Activated naive CD8-positive, alpha-beta T cell treated with anti-CD3 and anti-CD28 coated beads for 36 hours (primary cell): Measurements from ENCODE around the gene EXD2. TPM values are rescaled to one million over a fixed set of nuclear protein-coding genes. Genes with fewer than 3 reads are reported as not detected.
A peak's percentile ranks its signal among the peaks of the same experiment; 100 is the strongest.
"Not testable (repeated sequence)": the region's sequence is repeated elsewhere in the genome, so short reads cannot be mapped to it uniquely, and the experiment has no call there.

Experiments
- DNase-seq: peaks from one replicate; pipeline ENCODE4 v3.0.0; 2021
- H3K27ac Mint-ChIP-seq: one replicate; pipeline ENCODE4 v1.8.0; 2022; ENCODE audit warnings: mild to moderate bottlenecking, moderate library complexity, mixed read lengths
- H3K27me3 Mint-ChIP-seq: one replicate; pipeline ENCODE4 v1.8.0; 2022; ENCODE audit warnings: mild to moderate bottlenecking, mixed read lengths
- H3K36me3 Mint-ChIP-seq: one replicate; pipeline ENCODE4 v1.8.0; 2021; ENCODE audit warnings: mild to moderate bottlenecking, mixed read lengths
- H3K4me1 Mint-ChIP-seq: one replicate; pipeline ENCODE4 v1.8.0; 2021; ENCODE audit warnings: mixed read lengths
- H3K4me3 Mint-ChIP-seq: one replicate; pipeline ENCODE4 v1.8.0; 2022; ENCODE audit warnings: mild to moderate bottlenecking, moderate library complexity, mixed read lengths
- H3K9me3 Mint-ChIP-seq: one replicate; pipeline ENCODE4 v1.8.0; 2022; ENCODE audit warnings: mixed read lengths
- total RNA-seq, 2 experiments: library from RNA; stranded (reverse); gene quantifications; one replicate each; pipeline ENCODE4 v1.2.3, GENCODE V29; 2021

Gene EXD2
- total RNA-seq, 2 experiments from 2014 or later = 12.0 to 13.0 TPM

DNA sequence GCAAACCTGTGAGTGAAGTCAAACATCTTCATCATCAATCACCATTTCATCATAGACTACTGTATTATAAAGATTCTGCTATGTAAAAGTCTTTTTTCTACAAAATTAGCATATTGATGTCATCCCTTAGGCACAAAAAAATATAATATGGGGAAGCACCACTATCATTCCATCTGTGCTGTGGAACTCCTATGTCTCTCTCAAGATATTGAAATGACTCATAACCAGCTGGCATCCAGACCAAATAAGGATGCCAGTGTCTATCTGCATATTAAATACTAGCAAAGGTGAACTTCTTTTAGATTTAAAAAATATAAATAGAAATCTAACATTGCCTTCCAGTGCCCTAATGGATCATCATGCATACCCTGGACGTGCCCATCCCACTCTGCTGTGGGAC is 20.5 kb upstream of the EXD2 start:
- Mint-ChIP-seq H3K36me3 (no peaks in the 10 kb centered on the region), H3K4me1 (no peaks in the 10 kb centered on the region), H3K27ac (no peak overlapping the region), H3K27me3 (peaks cover 3% of the 10 kb centered on the region), H3K4me3 (no peak overlapping the region), H3K9me3 (no peaks in the 10 kb centered on the region)
- no peak for DNase-seq

DNA sequence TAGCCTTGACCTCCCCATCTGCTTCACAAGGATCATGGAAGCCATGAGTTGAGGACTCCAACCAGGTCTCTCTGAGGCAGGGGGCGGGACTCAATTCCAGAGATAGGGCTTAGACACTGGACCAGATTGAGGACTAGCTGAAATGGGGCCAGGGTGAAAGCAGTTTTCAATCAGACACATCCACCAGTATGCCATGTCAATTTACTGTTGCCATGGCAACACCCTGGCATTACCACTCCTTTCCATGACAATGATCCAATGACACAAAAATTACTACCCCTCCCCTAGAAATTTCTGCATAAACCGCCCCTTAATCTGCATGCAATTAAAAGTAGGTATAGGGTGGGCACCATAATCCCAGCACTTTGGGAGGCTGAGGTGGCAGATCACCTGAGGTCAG is 19.7 kb upstream of the EXD2 start:
- H3K4me3 Mint-ChIP-seq = no peak overlapping the region
- H3K9me3 Mint-ChIP-seq = no peaks in the 10 kb centered on the region
- no peaks in the 10 kb centered on the region for H3K4me1 Mint-ChIP-seq
- H3K36me3 Mint-ChIP-seq = no peaks in the 10 kb centered on the region
- peaks cover 3% of the 10 kb centered on the region for H3K27me3 Mint-ChIP-seq
- DNase-seq = no peak
- no peak overlapping the region for H3K27ac Mint-ChIP-seq

DNA sequence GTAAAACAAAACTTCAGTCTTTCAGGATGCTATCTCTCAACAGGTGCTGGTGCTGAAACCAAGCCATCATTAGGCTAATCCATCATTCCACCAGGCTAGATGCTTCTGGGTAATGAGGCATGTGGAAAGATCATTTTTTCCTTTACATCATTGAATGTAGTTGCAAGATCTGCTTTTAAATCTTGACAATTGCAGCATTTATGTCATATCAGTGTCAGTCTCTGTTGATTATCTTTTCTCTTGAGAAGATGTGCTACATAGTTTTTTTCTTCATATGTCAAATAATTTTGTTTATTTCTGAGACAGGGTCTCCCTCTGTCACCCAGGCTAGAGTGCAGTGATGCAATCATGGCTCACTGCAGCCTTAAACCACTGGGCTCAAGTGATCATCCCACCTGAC is 16.2 kb upstream of the EXD2 start:
- Mint-ChIP-seq H3K27me3 (peaks cover 3% of the 10 kb centered on the region), H3K27ac (no peak overlapping the region), H3K36me3 (no peaks in the 10 kb centered on the region), H3K4me1 (no peaks in the 10 kb centered on the region), H3K4me3 (no peak overlapping the region), H3K9me3 (no peaks in the 10 kb centered on the region)
- DNase-seq = no peak

DNA sequence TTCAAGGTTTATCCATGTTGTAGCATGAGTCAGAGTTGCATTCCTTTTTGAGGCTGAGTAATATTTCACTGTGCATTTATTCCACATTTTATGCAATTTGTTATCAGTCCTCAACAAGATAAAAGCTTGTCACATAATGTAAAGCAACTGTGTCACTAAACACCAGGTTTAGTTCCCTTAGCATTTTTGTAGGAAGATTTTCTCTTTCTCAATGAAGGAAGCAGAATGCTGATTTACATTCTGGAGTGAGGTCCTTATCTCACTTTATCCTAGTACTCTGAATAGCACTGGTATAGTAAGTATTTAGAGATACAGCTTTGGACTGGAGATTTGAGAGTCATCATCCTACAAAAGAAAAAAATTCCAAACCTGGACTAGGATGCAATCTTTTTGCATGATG is 9.8 kb upstream of the EXD2 start:
- Mint-ChIP-seq H3K27ac (no peak overlapping the region), H3K9me3 (no peaks in the 10 kb centered on the region), H3K4me1 (no peaks in the 10 kb centered on the region), H3K36me3 (no peaks in the 10 kb centered on the region), H3K27me3 (no peaks in the 10 kb centered on the region), H3K4me3 (no peak overlapping the region)
- no peak for DNase-seq

DNA sequence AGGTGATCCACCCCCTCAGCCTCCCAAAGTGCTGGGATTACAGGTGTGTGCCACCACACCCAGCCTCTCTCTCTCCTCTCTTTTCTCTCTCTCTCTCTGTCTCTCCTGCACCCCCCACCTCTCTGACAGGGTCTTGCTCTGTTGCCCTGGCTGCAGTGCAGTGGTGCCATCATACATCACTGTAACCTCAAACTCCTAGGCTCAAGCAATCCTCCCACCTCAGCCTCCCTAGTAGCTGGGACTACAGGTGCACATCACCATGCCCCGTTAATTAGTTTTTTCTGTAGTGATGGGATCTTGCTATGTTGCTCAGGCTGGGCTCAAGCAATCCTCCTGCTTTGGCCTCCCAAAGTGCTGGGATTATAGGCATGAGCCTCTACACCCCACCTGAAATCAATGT is 8.7 kb upstream of the EXD2 start:
- not testable (repeated sequence) for DNase-seq, H3K9me3 Mint-ChIP-seq, H3K4me3 Mint-ChIP-seq, H3K4me1 Mint-ChIP-seq, H3K27ac Mint-ChIP-seq, H3K27me3 Mint-ChIP-seq, H3K36me3 Mint-ChIP-seq

GRCh38 chr14:69183735-69184134 is 7.6 kb upstream of the EXD2 start:
- H3K27ac Mint-ChIP-seq = no peak overlapping the region
- H3K4me3 Mint-ChIP-seq = no peak overlapping the region
- no peaks in the 10 kb centered on the region for H3K36me3 Mint-ChIP-seq
- H3K27me3 Mint-ChIP-seq = no peaks in the 10 kb centered on the region
- no peaks in the 10 kb centered on the region for H3K9me3 Mint-ChIP-seq
- no peaks in the 10 kb centered on the region for H3K4me1 Mint-ChIP-seq
- DNase-seq = no peak

GRCh38 chr14:69190191-69190590 is 1.1 kb upstream of the EXD2 start:
- Mint-ChIP-seq H3K36me3 (no peaks in the 10 kb centered on the region), H3K4me3 (peak overlapping the region; percentile 2), H3K27me3 (no peaks in the 10 kb centered on the region), H3K9me3 (no peaks in the 10 kb centered on the region), H3K27ac (no peak overlapping the region), H3K4me1 (peaks cover 27% of the 10 kb centered on the region)
- DNase-seq = no peak

GRCh38 chr14:69193721-69194120 is 2.4 kb downstream of the EXD2 start:
- no peak for DNase-seq
- H3K4me3 Mint-ChIP-seq = peak overlapping the region; percentile 2
- no peaks in the 10 kb centered on the region for H3K27me3 Mint-ChIP-seq
- no peaks in the 10 kb centered on the region for H3K9me3 Mint-ChIP-seq
- peaks cover 30% of the 10 kb centered on the region for H3K4me1 Mint-ChIP-seq
- no peak overlapping the region for H3K27ac Mint-ChIP-seq
- H3K36me3 Mint-ChIP-seq = peaks cover 3% of the 10 kb centered on the region

- H3K4me3 Mint-ChIP-seq = no peak overlapping the region
- H3K9me3 Mint-ChIP-seq = no peaks in the 10 kb centered on the region
- H3K27me3 Mint-ChIP-seq = no peaks in the 10 kb centered on the region
- DNase-seq = no peak
- H3K4me1 Mint-ChIP-seq = peaks cover 3% of the 10 kb centered on the region
- H3K36me3 Mint-ChIP-seq = peaks cover 3% of the 10 kb centered on the region
- H3K27ac Mint-ChIP-seq = no peak overlapping the region
These were observed 8.5 kb downstream of the EXD2 start for GRCh38 chr14:69199786-69200185.

DNA sequence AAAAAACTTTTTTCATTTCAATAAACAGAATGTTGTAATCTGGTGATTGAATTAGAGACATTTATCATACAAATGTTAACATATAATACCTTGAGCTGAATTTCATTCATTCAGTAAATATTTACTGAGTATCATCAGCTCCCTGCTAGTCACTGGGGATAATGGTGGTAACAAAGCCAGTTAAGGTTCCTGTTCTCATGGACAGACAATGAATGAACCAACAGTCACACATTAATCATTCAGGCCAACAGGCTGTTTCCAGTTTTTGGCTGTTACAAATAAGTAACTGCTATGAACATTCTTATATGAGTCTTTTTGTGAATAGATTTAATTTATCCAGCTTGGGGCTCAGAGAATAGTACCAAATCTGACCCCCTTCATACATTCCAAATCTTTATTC is 13.5 kb downstream of the EXD2 start:
- no peaks in the 10 kb centered on the region for H3K27me3 Mint-ChIP-seq
- H3K4me3 Mint-ChIP-seq = no peak overlapping the region
- H3K9me3 Mint-ChIP-seq = no peaks in the 10 kb centered on the region
- DNase-seq = no peak
- no peaks in the 10 kb centered on the region for H3K36me3 Mint-ChIP-seq
- peaks cover 4% of the 10 kb centered on the region for H3K4me1 Mint-ChIP-seq
- no peak overlapping the region for H3K27ac Mint-ChIP-seq

GRCh38 chr14:69207435-69208041 is 16.2 kb downstream of the EXD2 start:
- no peak for DNase-seq
- Mint-ChIP-seq H3K27ac (no peak overlapping the region), H3K4me1 (peaks cover 4% of the 10 kb centered on the region), H3K36me3 (no peaks in the 10 kb centered on the region), H3K4me3 (no peak overlapping the region), H3K27me3 (no peaks in the 10 kb centered on the region), H3K9me3 (no peaks in the 10 kb centered on the region)

GRCh38 chr14:69208666-69209065 is 17.4 kb downstream of the EXD2 start:
- Mint-ChIP-seq H3K9me3 (no peaks in the 10 kb centered on the region), H3K4me3 (no peak overlapping the region), H3K27me3 (no peaks in the 10 kb centered on the region), H3K4me1 (peaks cover 4% of the 10 kb centered on the region), H3K36me3 (no peaks in the 10 kb centered on the region), H3K27ac (no peak overlapping the region)
- no peak for DNase-seq

GRCh38 chr14:69214393-69214792 is 23.1 kb downstream of the EXD2 start:
- Mint-ChIP-seq H3K27ac (no peak overlapping the region), H3K27me3 (no peaks in the 10 kb centered on the region), H3K4me1 (peaks cover 2% of the 10 kb centered on the region), H3K4me3 (no peak overlapping the region), H3K36me3 (peaks cover 17% of the 10 kb centered on the region), H3K9me3 (no peaks in the 10 kb centered on the region)
- DNase-seq = no peak

DNA sequence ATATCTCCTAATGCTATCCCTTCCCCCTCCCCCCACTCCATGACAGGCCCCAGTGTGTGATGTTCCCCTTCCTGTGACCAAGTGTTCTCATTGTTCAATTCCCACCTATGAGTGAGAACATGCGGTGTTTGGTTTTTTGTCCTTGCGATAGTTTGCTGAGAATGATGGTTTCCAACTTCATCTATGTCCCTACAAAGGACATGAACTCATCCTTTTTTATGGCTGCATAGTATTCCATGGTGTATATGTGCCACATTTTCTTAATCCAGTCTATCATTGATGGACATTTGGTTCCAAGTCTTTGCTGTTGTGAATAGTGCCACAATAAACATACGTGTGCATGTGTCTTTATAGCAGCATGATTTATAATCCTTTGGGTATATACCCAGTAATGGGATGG is 26.4 kb downstream of the EXD2 start:
- not testable (repeated sequence) for H3K27ac Mint-ChIP-seq, H3K9me3 Mint-ChIP-seq, H3K4me1 Mint-ChIP-seq, H3K27me3 Mint-ChIP-seq, DNase-seq, H3K4me3 Mint-ChIP-seq
- peaks cover 23% of the 10 kb centered on the region for H3K36me3 Mint-ChIP-seq

GRCh38 chr14:69224946-69225345 is 33.6 kb downstream of the EXD2 start:
- Mint-ChIP-seq H3K9me3 (no peaks in the 10 kb centered on the region), H3K36me3 (peaks cover 6% of the 10 kb centered on the region), H3K4me3 (no peak overlapping the region), H3K4me1 (no peaks in the 10 kb centered on the region), H3K27ac (no peak overlapping the region), H3K27me3 (no peaks in the 10 kb centered on the region)
- DNase-seq = no peak

DNA sequence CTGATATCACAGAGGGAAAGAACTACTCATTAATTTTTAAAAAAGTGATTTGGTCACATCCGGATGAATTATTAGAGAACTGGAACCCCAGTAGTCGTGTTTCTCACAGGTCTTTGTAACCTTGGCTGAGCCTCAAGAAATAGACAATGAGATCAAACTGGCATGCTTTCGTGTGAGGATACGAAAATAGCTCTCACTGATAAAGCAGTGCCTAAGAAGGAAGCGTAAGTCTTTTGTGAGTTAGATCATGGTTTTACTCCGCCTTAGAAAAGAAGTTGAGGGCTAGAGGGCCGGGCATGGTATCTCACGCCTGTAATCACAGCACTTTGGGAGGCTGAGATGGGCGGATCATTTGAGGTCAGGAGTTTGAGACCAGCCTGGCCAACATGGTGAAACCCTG is 34.9 kb downstream of the EXD2 start:
- Mint-ChIP-seq H3K9me3 (no peaks in the 10 kb centered on the region), H3K4me1 (no peaks in the 10 kb centered on the region)
- DNase-seq = no peak

GRCh38 chr14:69226736-69227135 is 35.4 kb downstream of the EXD2 start:
- DNase-seq = no peak
- no peaks in the 10 kb centered on the region for H3K4me1 Mint-ChIP-seq
- no peaks in the 10 kb centered on the region for H3K27me3 Mint-ChIP-seq
- H3K4me3 Mint-ChIP-seq = no peak overlapping the region
- H3K27ac Mint-ChIP-seq = no peak overlapping the region
- H3K36me3 Mint-ChIP-seq = peaks cover 8% of the 10 kb centered on the region
- no peaks in the 10 kb centered on the region for H3K9me3 Mint-ChIP-seq

More for the DNA sequence above, 34.9 kb downstream of the EXD2 start:
- Mint-ChIP-seq H3K4me3 (no peak overlapping the region), H3K27ac (no peak overlapping the region), H3K27me3 (no peaks in the 10 kb centered on the region), H3K36me3 (peaks cover 6% of the 10 kb centered on the region)
